CD1c-positive myeloid dendritic cell (primary cell): ENCODE measurements around the gene TTLL5.

Experiments used
- DNase-seq: peaks from one replicate; pipeline ENCODE4 v3.0.0-alpha.2; 2016; ENCODE audit errors: extremely low spot score

Gene TTLL5

GRCh38 chr14:75697918-75698317 is 36.9 kb downstream of the TTLL5 start:
- DNase-seq, result no peak

- DNase-seq, result no peak
Observed at GRCh38 chr14:75699331-75699730, 38.3 kb downstream of the TTLL5 start.

GRCh38 chr14:75700295-75700694 is 39.2 kb downstream of the TTLL5 start:
- DNase-seq, result no peak

GRCh38 chr14:75702122-75702521 is 41.1 kb downstream of the TTLL5 start:
- DNase-seq, result no peak

- no peak for DNase-seq
Observed at GRCh38 chr14:75702616-75703261, 41.7 kb downstream of the TTLL5 start.

- DNase-seq, result no peak
Observed at GRCh38 chr14:75703467-75703866, 42.4 kb downstream of the TTLL5 start.

- no peak for DNase-seq
Observed at GRCh38 chr14:75705014-75705413, 44.0 kb downstream of the TTLL5 start.

GRCh38 chr14:75709207-75709812 is 48.3 kb downstream of the TTLL5 start:
- DNase-seq, result peak; percentile 64

- no peak for DNase-seq
Observed at GRCh38 chr14:75711105-75711795, 50.2 kb downstream of the TTLL5 start.

- DNase-seq, result no peak
Observed at GRCh38 chr14:75711796-75712211, 50.8 kb downstream of the TTLL5 start.

GRCh38 chr14:75714991-75715390 is 53.9 kb downstream of the TTLL5 start:
- DNase-seq, result no peak

- DNase-seq, result no peak
Observed at GRCh38 chr14:75715926-75716780, 55.1 kb downstream of the TTLL5 start.

- no peak for DNase-seq
Observed at GRCh38 chr14:75717729-75718128, 56.7 kb downstream of the TTLL5 start.

GRCh38 chr14:75718199-75718598 is 57.2 kb downstream of the TTLL5 start:
- DNase-seq, result no peak

GRCh38 chr14:75720116-75720515 is 59.1 kb downstream of the TTLL5 start:
- DNase-seq, result no peak

- DNase-seq, result no peak
Observed at GRCh38 chr14:75720842-75721498, 59.9 kb downstream of the TTLL5 start.

GRCh38 chr14:75723716-75724115 is 62.7 kb downstream of the TTLL5 start:
- no peak for DNase-seq

- DNase-seq, result no peak
Observed at GRCh38 chr14:75724414-75725204, 63.6 kb downstream of the TTLL5 start.

- DNase-seq, result no peak
Observed at GRCh38 chr14:75725481-75725880, 64.4 kb downstream of the TTLL5 start.

- DNase-seq, result no peak
Observed at GRCh38 chr14:75726321-75726720, 65.3 kb downstream of the TTLL5 start.

GRCh38 chr14:75727124-75727523 is 66.1 kb downstream of the TTLL5 start:
- DNase-seq, result no peak
